IMR-90 (cell line): ENCODE data around the gene HAGHL. TPM values are rescaled to one million over a fixed set of nuclear protein-coding genes. Genes with fewer than 3 reads are reported as not detected.

Experiments used
- ATAC-seq: fragments of 200-7000 bp; cut with Tn5 transposase; 2 replicates; pipeline ENCODE4 v1.9.1; 2020; ENCODE audit warnings: low read depth, mild to moderate bottlenecking, moderate library complexity
- BruUV-seq: library from RNA; stranded (reverse); fragments of 400-500 nt; replicated peaks from 2 replicates; lab custom pipeline; 2021; lab: Mats Ljungman, UMichigan
- CTCF ChIA-PET: fragments of 300-600 bp; formaldehyde crosslinking; extraction: SDS; loops from one replicate; lab custom pipeline; 2021; ENCODE audit warnings: antibody characterized with exemption; lab: Yijun Ruan, JAX
- POLR2A ChIA-PET: fragments of 300-600 bp; sonication (Branson Sonifier 250); formaldehyde crosslinking; loops from one replicate; lab custom pipeline; 2022; ENCODE audit warnings: antibody characterized with exemption; ENCODE audit not compliant: unreplicated experiment; lab: Charles Lee
- DNase-seq: peaks from one replicate; pipeline ENCODE4 v3.0.0; 2013
- H2AFZ ChIP-seq: replicated peaks from 2 replicates; pipeline ENCODE3; 2013; ENCODE audit warnings: low read length, mild to moderate bottlenecking; ENCODE audit not compliant: poor library complexity
- H2AK5ac ChIP-seq: 2 replicates; pipeline ENCODE4 v1.6.1; 2013; ENCODE audit warnings: low read depth, low read length, inconsistent platforms
- H2AK9ac ChIP-seq: replicated peaks from 2 replicates; pipeline ENCODE3; 2013; ENCODE audit warnings: mild to moderate bottlenecking, low read depth, low read length, moderate library complexity; ENCODE audit not compliant: poor library complexity
- H2BK120ac ChIP-seq: 2 replicates; pipeline ENCODE4 v1.6.1; 2013; ENCODE audit warnings: low read depth, low read length, inconsistent platforms
- H2BK15ac ChIP-seq: 3 replicates; pipeline ENCODE4 v1.6.1; 2013; ENCODE audit warnings: low read depth, low read length, inconsistent platforms
- H2BK20ac ChIP-seq: 2 replicates; pipeline ENCODE4 v1.6.1; 2013; ENCODE audit warnings: low read depth, mild to moderate bottlenecking, inconsistent platforms, low read length, moderate library complexity
- H2BK5ac ChIP-seq: 2 replicates; pipeline ENCODE4 v1.6.1; 2013; ENCODE audit warnings: mild to moderate bottlenecking, low read depth, low read length, inconsistent platforms; ENCODE audit not compliant: poor library complexity, severe bottlenecking
- H3K14ac ChIP-seq: replicated peaks from 2 replicates; pipeline ENCODE4 v1.6.1; 2013; ENCODE audit warnings: low read depth, low read length, inconsistent platforms
- H3K18ac ChIP-seq: 2 replicates; pipeline ENCODE4 v1.6.1; 2013; ENCODE audit warnings: low read depth, low read length, control low read depth
- H3K23ac ChIP-seq: 2 replicates; pipeline ENCODE4 v1.6.1; 2013; ENCODE audit warnings: low read depth, low read length, inconsistent platforms
- H3K27ac ChIP-seq: 2 replicates; pipeline ENCODE4 v1.5.1; 2013; ENCODE audit warnings: mild to moderate bottlenecking, control low read depth, low read length; ENCODE audit not compliant: insufficient read depth
- H3K27me3 ChIP-seq: 2 replicates; pipeline ENCODE4 v1.6.1; 2013; ENCODE audit warnings: low read length; ENCODE audit not compliant: control insufficient read depth, insufficient read depth
- H3K36me3 ChIP-seq: 2 replicates; pipeline ENCODE4 v1.6.1; 2013; ENCODE audit warnings: low read length, mixed read lengths; ENCODE audit not compliant: control insufficient read depth, insufficient read depth
- H3K4ac ChIP-seq: 2 replicates; pipeline ENCODE4 v1.6.1; 2013; ENCODE audit warnings: low read depth, low read length, inconsistent platforms
- H3K4me1 ChIP-seq: 2 replicates; pipeline ENCODE4 v1.6.1; 2013; ENCODE audit warnings: low read length, mixed read lengths; ENCODE audit not compliant: control insufficient read depth, insufficient read depth
- H3K4me2 ChIP-seq: 2 replicates; pipeline ENCODE4 v1.6.1; 2013; ENCODE audit warnings: low read depth, mild to moderate bottlenecking, control low read depth, low read length, moderate library complexity
- H3K4me3 ChIP-seq: 2 replicates; pipeline ENCODE4 v1.5.1; 2013; ENCODE audit warnings: low read depth, mild to moderate bottlenecking, control low read depth, low read length, moderate library complexity; ENCODE audit not compliant: insufficient read depth
- H3K56ac ChIP-seq: 2 replicates; pipeline ENCODE4 v1.6.1; 2013; ENCODE audit warnings: low read length, inconsistent platforms; ENCODE audit not compliant: insufficient read depth; ENCODE audit errors: extremely low read depth
- H3K79me1 ChIP-seq, 2 experiments: 2 replicates each; pipeline ENCODE4 v1.6.1; 2013; ENCODE audit warnings: low read length in 2 of 2, inconsistent platforms in 1 of 2, low read depth in 1 of 2
- H3K9ac ChIP-seq: 2 replicates; pipeline ENCODE4 v1.6.1; 2013; ENCODE audit warnings: low read depth, low read length, control low read depth
- H3K9me1 ChIP-seq: 2 replicates; pipeline ENCODE4 v1.6.1; 2013; ENCODE audit warnings: low read length, inconsistent platforms; ENCODE audit not compliant: insufficient read depth
- H3K9me3 ChIP-seq: 2 replicates; pipeline ENCODE4 v1.6.1; 2013; ENCODE audit warnings: low read length; ENCODE audit not compliant: control insufficient read depth, insufficient read depth
- H4K20me1 ChIP-seq: 2 replicates; pipeline ENCODE4 v1.6.1; 2013; ENCODE audit warnings: low read length, inconsistent platforms; ENCODE audit not compliant: insufficient read depth
- H4K5ac ChIP-seq: 2 replicates; pipeline ENCODE4 v1.6.1; 2013; ENCODE audit warnings: mild to moderate bottlenecking, low read depth, low read length, control low read depth
- H4K8ac ChIP-seq, 2 experiments: 2 replicates each; pipeline ENCODE4 v1.6.1; 2013; ENCODE audit warnings: low read depth in 2 of 2, low read length in 2 of 2, control low read depth in 1 of 2, inconsistent platforms in 1 of 2
- H4K91ac ChIP-seq: 2 replicates; pipeline ENCODE4 v1.6.1; 2013; ENCODE audit warnings: low read depth, low read length, inconsistent platforms; ENCODE audit not compliant: insufficient read depth
- BHLHE40 ChIP-seq: fragments of 150-350 bp; IDR thresholded peaks from 2 replicates; pipeline ENCODE4 v1.6.1; 2016; ENCODE audit warnings: mild to moderate bottlenecking, low read depth, low read length
- CEBPB ChIP-seq: IDR thresholded peaks from 2 replicates; pipeline ENCODE4 v1.6.1; 2012; ENCODE audit warnings: low read depth, low read length, improper control_type of control experiment
- CHD1 ChIP-seq: IDR thresholded peaks from 2 replicates; pipeline ENCODE4 v1.6.1; 2012; ENCODE audit warnings: low read depth, low read length, improper control_type of control experiment
- CTCF ChIP-seq: conservative IDR thresholded peaks from 2 replicates; pipeline ENCODE4 v1.5.1; 2012; ENCODE audit warnings: mild to moderate bottlenecking, low read depth, low read length, improper control_type of control experiment
- ELK1 ChIP-seq: fragments of 150-350 bp; IDR thresholded peaks from 2 replicates; pipeline ENCODE4 v1.6.1; 2016; ENCODE audit warnings: low read depth, mild to moderate bottlenecking, low read length, moderate library complexity, borderline replicate concordance
- FOS ChIP-seq: fragments of 150-350 bp; IDR thresholded peaks from 2 replicates; pipeline ENCODE4 v1.6.1; 2016; ENCODE audit warnings: low read depth, low read length
- MAFK ChIP-seq: IDR thresholded peaks from 2 replicates; pipeline ENCODE4 v1.6.1; 2012; ENCODE audit warnings: low read depth, low read length, improper control_type of control experiment
- MAZ ChIP-seq: IDR thresholded peaks from 2 replicates; pipeline ENCODE4 v1.6.1; 2012; ENCODE audit warnings: low read depth, mild to moderate bottlenecking, low read length, improper control_type of control experiment, moderate library complexity, borderline replicate concordance
- MXI1 ChIP-seq: IDR thresholded peaks from 2 replicates; pipeline ENCODE4 v1.6.1; 2012; ENCODE audit warnings: low read depth, mild to moderate bottlenecking, low read length, moderate library complexity, borderline replicate concordance
- NFE2L2 ChIP-seq: fragments of 150-350 bp; IDR thresholded peaks from 2 replicates; pipeline ENCODE4 v1.6.1; 2016; ENCODE audit warnings: low read depth, mild to moderate bottlenecking, low read length
- POLR2A ChIP-seq: IDR thresholded peaks from 2 replicates; pipeline ENCODE4 v1.6.1; 2012; ENCODE audit warnings: mild to moderate bottlenecking, low read depth, low read length
- RAD21 ChIP-seq: IDR thresholded peaks from 2 replicates; pipeline ENCODE4 v1.6.1; 2012; ENCODE audit warnings: low read length, improper control_type of control experiment
- RCOR1 ChIP-seq: IDR thresholded peaks from 2 replicates; pipeline ENCODE4 v1.6.1; 2012; ENCODE audit warnings: mild to moderate bottlenecking, low read length, improper control_type of control experiment; ENCODE audit not compliant: insufficient replicate concordance
- RFX5 ChIP-seq: IDR thresholded peaks from 2 replicates; pipeline ENCODE4 v1.8.0; 2012; ENCODE audit warnings: low read depth, mild to moderate bottlenecking, low read length, moderate library complexity
- SMC3 ChIP-seq: fragments of 150-350 bp; IDR thresholded peaks from 2 replicates; pipeline ENCODE4 v1.6.1; 2016; ENCODE audit warnings: low read depth, mild to moderate bottlenecking, antibody characterized with exemption, low read length, moderate library complexity
- USF2 ChIP-seq: fragments of 150-350 bp; IDR thresholded peaks from 2 replicates; pipeline ENCODE4 v1.6.1; 2017; ENCODE audit warnings: mild to moderate bottlenecking, antibody characterized with exemption, low read length, low read depth
- WGBS, 2 experiments: methylation state at CpG; one replicate each; pipeline versions ENCODE4 v1.1.5 to v1.1.7; 2013; ENCODE audit warnings: missing lambda C conversion rate in 2 of 2; ENCODE audit not compliant: insufficient read length in 1 of 2; ENCODE audit errors: extremely low coverage in 2 of 2; 5-methylcytosine and 5-hydroxymethylcytosine counted together
- dilution Hi-C: fragments of 300-500 bp; cut with HindIII; formaldehyde crosslinking; loops from one replicate; pipeline ENCODE4 v1.14.3; 2018; ENCODE audit warnings: low sequenced_read_pairs; ENCODE audit not compliant: unreplicated experiment
- in situ Hi-C: fragments of 300-500 bp; cut with MboI; formaldehyde crosslinking; loops from 3 replicates; pipeline ENCODE4 v1.14.3; 2019; ENCODE audit warnings: low sequenced_read_pairs, inconsistent platforms, mixed read lengths
- intact Hi-C: fragments of 100-400 bp; cut with micrococcal nuclease; formaldehyde crosslinking; loops from 2 replicates; pipeline ENCODE4 v1.10.0; 2022
- polyA plus RNA-seq, 3 experiments: library from polyadenylated mRNA; depleted of rRNA; stranded (reverse); fragments of >200 nt; gene quantifications; 2 replicates each; pipeline ENCODE4 v1.2.3, GENCODE V29; 2012; ENCODE audit warnings: low replicate concordance in 1 of 3
- total RNA-seq: library from RNA; depleted of rRNA; stranded (reverse); fragments of >200 nt; gene quantifications from 2 replicates; pipeline ENCODE4 v1.2.3, GENCODE V29; 2012

HAGHL gene
- total and polyA plus RNA-seq, 2 of the 4 experiments (the other 2 are of a cell fraction) = 3.0 to 12.5 TPM

GRCh38 chr16:769934-770333 lies 43.0 kb downstream of the HAGHL start:
- DNase-seq = no peak
- no peak overlapping the region for H2BK20ac ChIP-seq
- no peaks in the 10 kb centered on the region for H3K79me1 ChIP-seq
- no peak overlapping the region for H3K4me3 ChIP-seq
- in situ Hi-C loops (no loop called here), dilution Hi-C loops (no loop called here), intact Hi-C loops (no loop called here)
- no peak overlapping the region for H4K8ac ChIP-seq
- H3K9me3 ChIP-seq = no peaks in the 10 kb centered on the region
- H3K4me1 ChIP-seq = no peaks in the 10 kb centered on the region
- H2AK9ac ChIP-seq = no peak overlapping the region
- H3K27ac ChIP-seq = no peak overlapping the region
- H3K56ac ChIP-seq = no peak overlapping the region
- H2AK5ac ChIP-seq = no peak overlapping the region
- H3K14ac ChIP-seq = no peak overlapping the region
- H3K36me3 ChIP-seq = no peaks in the 10 kb centered on the region
- H2AFZ ChIP-seq = peak overlapping the region; percentile 21
- CTCF ChIA-PET = no interaction called here
- no peak overlapping the region for H3K4ac ChIP-seq
- no peak overlapping the region for H3K4me2 ChIP-seq
- 67% methylated on average over 13 of the region's 19 CpGs; no CpG with 5 or more reads in 1 of the 2 experiments for WGBS, 2 experiments
- H4K20me1 ChIP-seq = no peaks in the 10 kb centered on the region
- H3K9ac ChIP-seq = no peak overlapping the region
- TF ChIP-seq BHLHE40 (no peak), RAD21 (no peak), MXI1 (no peak), FOS (no peak), CHD1 (no peak), RCOR1 (no peak), POLR2A (no peak), MAZ (no peak), CEBPB (no peak), USF2 (no peak), ELK1 (no peak), CTCF (no peak), MAFK (no peak), RFX5 (no peak), NFE2L2 (no peak), SMC3 (no peak)
- ATAC-seq = no peak
- no TSS peak for BruUV-seq
- no peak overlapping the region for H3K23ac ChIP-seq
- H4K91ac ChIP-seq = no peak overlapping the region
- H3K9me1 ChIP-seq = no peaks in the 10 kb centered on the region
- POLR2A ChIA-PET = no interaction called here
- H3K18ac ChIP-seq = no peak overlapping the region
- H2BK5ac ChIP-seq = no peak overlapping the region
- no peak overlapping the region for H4K5ac ChIP-seq
- H3K27me3 ChIP-seq = no peaks in the 10 kb centered on the region
- H2BK120ac ChIP-seq = no peak overlapping the region
- H2BK15ac ChIP-seq = no peak overlapping the region
